Hepatocyte (in vitro differentiated cells): ENCODE measurements around the gene SLC9A4. TPM values are rescaled to one million over a fixed set of nuclear protein-coding genes. Genes with fewer than 3 reads are reported as not detected.

Experiments
- DNase-seq: peaks from one replicate; pipeline ENCODE4 v3.0.0-alpha.2; 2016; ENCODE audit warnings: low spot score
- H2AFZ ChIP-seq: fragments of 200-600 bp; sonication (generic); 2 replicates; pipeline ENCODE4 v1.6.0; 2016; ENCODE audit warnings: antibody characterized with exemption, mild to moderate bottlenecking
- H3K27ac ChIP-seq: fragments of 200-600 bp; sonication (generic); 2 replicates; pipeline ENCODE4 v1.5.1; 2016; ENCODE audit warnings: mild to moderate bottlenecking
- H3K27me3 ChIP-seq: fragments of 200-600 bp; sonication (generic); 2 replicates; pipeline ENCODE4 v1.6.1; 2016
- H3K36me3 ChIP-seq: fragments of 200-600 bp; sonication (generic); replicated peaks from 2 replicates; pipeline ENCODE4 v1.5.1; 2016; ENCODE audit warnings: low read depth; ENCODE audit not compliant: insufficient read depth
- H3K4me1 ChIP-seq: fragments of 200-600 bp; sonication (generic); 2 replicates; pipeline ENCODE4 v1.5.1; 2016; ENCODE audit warnings: mild to moderate bottlenecking, moderate library complexity; ENCODE audit not compliant: insufficient read depth
- H3K4me2 ChIP-seq: fragments of 200-600 bp; sonication (generic); 2 replicates; pipeline ENCODE4 v1.6.0; 2016
- H3K4me3 ChIP-seq: fragments of 200-600 bp; sonication (generic); 2 replicates; pipeline ENCODE4 v1.5.1; 2016; ENCODE audit warnings: mild to moderate bottlenecking
- H3K79me2 ChIP-seq: fragments of 200-600 bp; sonication (generic); 2 replicates; pipeline ENCODE4 v1.6.0; 2017; ENCODE audit warnings: mild to moderate bottlenecking
- H3K9me2 ChIP-seq: fragments of 200-600 bp; sonication (generic); replicated peaks from 2 replicates; pipeline ENCODE4 v1.6.0; 2017; ENCODE audit warnings: mild to moderate bottlenecking; ENCODE audit not compliant: insufficient read depth
- H3K9me3 ChIP-seq: fragments of 200-600 bp; sonication (generic); 2 replicates; pipeline ENCODE4 v1.5.1; 2016; ENCODE audit warnings: low read depth, mild to moderate bottlenecking
- H4K20me1 ChIP-seq: fragments of 200-600 bp; sonication (generic); 2 replicates; pipeline ENCODE4 v1.6.0; 2016; ENCODE audit warnings: mild to moderate bottlenecking; ENCODE audit not compliant: insufficient read depth, poor library complexity, severe bottlenecking
- CTCF ChIP-seq: fragments of 200-600 bp; sonication (generic); IDR thresholded peaks from 2 replicates; pipeline ENCODE4 v1.5.1; 2016; ENCODE audit warnings: antibody characterized with exemption, mild to moderate bottlenecking; ENCODE audit not compliant: poor library complexity
- EZH2 ChIP-seq: fragments of 200-600 bp; sonication (generic); IDR thresholded peaks from 2 replicates; pipeline ENCODE4 v1.6.1; 2016; ENCODE audit warnings: antibody characterized with exemption, mild to moderate bottlenecking, borderline replicate concordance
- EZH2phosphoT487 ChIP-seq: fragments of 200-600 bp; sonication (generic); IDR thresholded peaks from one replicate; pipeline ENCODE4 v1.6.1; 2018; ENCODE audit warnings: antibody characterized with exemption, mild to moderate bottlenecking, low read depth, moderate library complexity; ENCODE audit not compliant: unreplicated experiment, severe bottlenecking
- WGBS: methylation state at CpG from one replicate; pipeline ENCODE4 v1.1.6; 2016; ENCODE audit warnings: low lambda C conversion rate; ENCODE audit errors: missing lambda C conversion rate; 5-methylcytosine and 5-hydroxymethylcytosine counted together
- polyA plus RNA-seq: library from polyadenylated mRNA; unstranded; fragments of >200 nt; fragmentation: Nextera tagmentation; extraction: Ambion mirVana; gene quantifications from 2 replicates; pipeline ENCODE4 v1.2.1, GENCODE V29; 2016
- total RNA-seq: library from RNA; depleted of rRNA; stranded (reverse); fragments of >200 nt; gene quantifications from 2 replicates; pipeline ENCODE4 v1.2.3, GENCODE V29; 2014

Gene SLC9A4
- total and polyA plus RNA-seq, 2 experiments from 2014 or later = 0.80 to 1.6 TPM

GRCh38 chr2:102451968-102452367 lies 21.1 kb upstream of the SLC9A4 start:
- Histone ChIP-seq H3K4me3 (no peak overlapping the region), H3K79me2 (no peaks in the 10 kb centered on the region), H3K4me2 (no peak overlapping the region), H3K27me3 (no peaks in the 10 kb centered on the region), H3K36me3 (no peaks in the 10 kb centered on the region), H3K4me1 (no peaks in the 10 kb centered on the region), H3K9me2 (no peaks in the 10 kb centered on the region), H2AFZ (no peak overlapping the region), H3K27ac (no peak overlapping the region), H4K20me1 (no peaks in the 10 kb centered on the region), H3K9me3 (no peaks in the 10 kb centered on the region)
- no peak for TF ChIP-seq EZH2phosphoT487
- no peak for TF ChIP-seq CTCF
- no peak for TF ChIP-seq EZH2
- no peak for DNase-seq
- 64% methylated on average over 2 of the region's 2 CpGs for WGBS

GRCh38 chr2:102453501-102453900 lies 19.5 kb upstream of the SLC9A4 start:
- DNase-seq = no peak
- H3K9me2 ChIP-seq = no peaks in the 10 kb centered on the region
- no peak overlapping the region for H3K27ac ChIP-seq
- no peaks in the 10 kb centered on the region for H3K4me1 ChIP-seq
- 69% methylated on average over 4 of the region's 4 CpGs for WGBS
- TF ChIP-seq EZH2 (no peak), CTCF (no peak), EZH2phosphoT487 (no peak)
- H3K4me3 ChIP-seq = no peak overlapping the region
- no peak overlapping the region for H2AFZ ChIP-seq
- H4K20me1 ChIP-seq = no peaks in the 10 kb centered on the region
- no peaks in the 10 kb centered on the region for H3K27me3 ChIP-seq
- H3K36me3 ChIP-seq = no peaks in the 10 kb centered on the region
- no peaks in the 10 kb centered on the region for H3K9me3 ChIP-seq
- no peaks in the 10 kb centered on the region for H3K79me2 ChIP-seq
- H3K4me2 ChIP-seq = no peak overlapping the region

GRCh38 chr2:102455061-102455670 lies 17.9 kb upstream of the SLC9A4 start:
- TF ChIP-seq EZH2phosphoT487 (no peak), EZH2 (no peak)
- no peak overlapping the region for H3K27ac ChIP-seq
- H3K4me1 ChIP-seq = no peaks in the 10 kb centered on the region
- H2AFZ ChIP-seq = no peak overlapping the region
- H3K9me2 ChIP-seq = no peaks in the 10 kb centered on the region
- H3K79me2 ChIP-seq = no peaks in the 10 kb centered on the region
- no peak overlapping the region for H3K4me2 ChIP-seq
- no peak for DNase-seq
- no peaks in the 10 kb centered on the region for H3K9me3 ChIP-seq
- 83% methylated on average over 2 of the region's 2 CpGs for WGBS
- no peaks in the 10 kb centered on the region for H3K36me3 ChIP-seq
- H4K20me1 ChIP-seq = no peaks in the 10 kb centered on the region
- H3K27me3 ChIP-seq = no peaks in the 10 kb centered on the region
- H3K4me3 ChIP-seq = no peak overlapping the region

- no peaks in the 10 kb centered on the region for H3K9me3 ChIP-seq
- H3K27me3 ChIP-seq = peaks cover 5% of the 10 kb centered on the region
- H3K9me2 ChIP-seq = no peaks in the 10 kb centered on the region
- no peaks in the 10 kb centered on the region for H3K79me2 ChIP-seq
- H4K20me1 ChIP-seq = no peaks in the 10 kb centered on the region
- H3K27ac ChIP-seq = no peak overlapping the region
- H3K4me3 ChIP-seq = no peak overlapping the region
- H2AFZ ChIP-seq = no peak overlapping the region
- no peak for DNase-seq
- TF ChIP-seq EZH2 (no peak), CTCF (no peak), EZH2phosphoT487 (no peak)
- no peaks in the 10 kb centered on the region for H3K36me3 ChIP-seq
- no peak overlapping the region for H3K4me2 ChIP-seq
- no peaks in the 10 kb centered on the region for H3K4me1 ChIP-seq
- 81% methylated on average over 1 of the region's 1 CpG for WGBS
Measured at GRCh38 chr2:102460467-102460866, 12.6 kb upstream of the SLC9A4 start.
